GM12872 (cell line): ENCODE results near the gene MRGPRF.

ENCODE experiments used
- CTCF ChIP-seq: IDR thresholded peaks from 3 replicates; pipeline ENCODE4 v1.5.1; 2011; ENCODE audit warnings: low read depth, mild to moderate bottlenecking, low read length, moderate library complexity; ENCODE audit not compliant: insufficient read depth

Gene MRGPRF

DNA sequence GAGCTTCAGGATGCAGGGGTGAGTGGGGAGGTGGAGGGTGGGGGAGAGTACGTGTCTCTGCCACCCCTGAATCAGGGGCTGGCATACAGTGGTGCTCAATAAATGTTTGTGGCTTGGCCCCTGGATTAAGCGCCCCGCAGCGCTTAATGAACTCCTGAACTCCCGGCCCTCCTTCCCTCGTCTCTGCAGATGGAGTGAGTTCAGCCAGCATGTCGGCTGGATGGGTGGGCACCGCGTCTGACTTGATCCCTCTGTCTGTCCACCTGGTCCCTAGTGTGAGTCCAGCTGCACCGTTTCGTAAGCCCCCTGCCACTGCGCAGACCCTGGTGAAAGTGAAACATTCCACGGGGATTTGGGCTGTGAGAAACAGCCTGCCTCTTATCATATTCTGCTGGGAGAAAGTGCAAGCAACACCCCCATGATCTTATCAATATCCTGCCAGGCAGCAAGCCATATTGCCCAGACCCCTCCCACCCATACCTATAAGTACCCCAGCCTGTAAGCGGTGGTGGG, 20.2 kb downstream of the MRGPRF start:
- TF ChIP-seq CTCF = no peak

- TF ChIP-seq CTCF = no peak
Measured at GRCh38 chr11:68990995-68991780, 21.9 kb downstream of the MRGPRF start.

- no peak for TF ChIP-seq CTCF
Measured at GRCh38 chr11:68989936-68990606, 23.0 kb downstream of the MRGPRF start.

- no peak for TF ChIP-seq CTCF
Measured at GRCh38 chr11:68988491-68988890, 24.6 kb downstream of the MRGPRF start.

- TF ChIP-seq CTCF = no peak
Measured at GRCh38 chr11:68987211-68987610, 25.8 kb downstream of the MRGPRF start.

- no peak for TF ChIP-seq CTCF
Measured at GRCh38 chr11:68983801-68984200, 29.2 kb downstream of the MRGPRF start.

- no peak for TF ChIP-seq CTCF
Measured at GRCh38 chr11:68982134-68982533, 30.9 kb downstream of the MRGPRF start.
